WERI-Rb-1 (cell line): ENCODE measurements around the gene SUN2.
A peak's percentile ranks its signal among the peaks of the same experiment; 100 is the strongest.
"Not testable (repeated sequence)": the region's sequence is repeated elsewhere in the genome, so short reads cannot be mapped to it uniquely, and the experiment has no call there.

Experiments used
- DNase-seq: peaks from one replicate; pipeline ENCODE4 v3.0.0-alpha.2; 2020
- H3K27ac ChIP-seq: fragments of 250-450 bp; sonication (Bioruptor Pico); 2 replicates; pipeline ENCODE4 v1.5.1; 2020; ENCODE audit warnings: mild to moderate bottlenecking, moderate library complexity
- H3K27me3 ChIP-seq: fragments of 250-450 bp; sonication (Bioruptor Pico); 2 replicates; pipeline ENCODE4 v1.5.1; 2021; ENCODE audit warnings: mild to moderate bottlenecking, low read depth, moderate library complexity; ENCODE audit not compliant: insufficient read depth, severe bottlenecking
- H3K36me3 ChIP-seq: fragments of 250-450 bp; sonication (Bioruptor Pico); 2 replicates; pipeline ENCODE4 v1.5.1; 2020; ENCODE audit warnings: mild to moderate bottlenecking, moderate library complexity
- H3K4me3 ChIP-seq: 2 replicates; pipeline ENCODE4 v1.5.1; 2011; ENCODE audit warnings: low read depth, mild to moderate bottlenecking, control low read depth, low read length
- H3K9me3 ChIP-seq: fragments of 250-450 bp; sonication (Bioruptor Pico); 2 replicates; pipeline ENCODE4 v1.5.1; 2021; ENCODE audit warnings: mild to moderate bottlenecking, moderate library complexity; ENCODE audit not compliant: severe bottlenecking
- CTCF ChIP-seq: IDR thresholded peaks from 2 replicates; pipeline ENCODE4 v1.5.1; 2011; ENCODE audit warnings: low read depth, mild to moderate bottlenecking, control low read depth, inconsistent platforms, low read length

The SUN2 gene, protein sequence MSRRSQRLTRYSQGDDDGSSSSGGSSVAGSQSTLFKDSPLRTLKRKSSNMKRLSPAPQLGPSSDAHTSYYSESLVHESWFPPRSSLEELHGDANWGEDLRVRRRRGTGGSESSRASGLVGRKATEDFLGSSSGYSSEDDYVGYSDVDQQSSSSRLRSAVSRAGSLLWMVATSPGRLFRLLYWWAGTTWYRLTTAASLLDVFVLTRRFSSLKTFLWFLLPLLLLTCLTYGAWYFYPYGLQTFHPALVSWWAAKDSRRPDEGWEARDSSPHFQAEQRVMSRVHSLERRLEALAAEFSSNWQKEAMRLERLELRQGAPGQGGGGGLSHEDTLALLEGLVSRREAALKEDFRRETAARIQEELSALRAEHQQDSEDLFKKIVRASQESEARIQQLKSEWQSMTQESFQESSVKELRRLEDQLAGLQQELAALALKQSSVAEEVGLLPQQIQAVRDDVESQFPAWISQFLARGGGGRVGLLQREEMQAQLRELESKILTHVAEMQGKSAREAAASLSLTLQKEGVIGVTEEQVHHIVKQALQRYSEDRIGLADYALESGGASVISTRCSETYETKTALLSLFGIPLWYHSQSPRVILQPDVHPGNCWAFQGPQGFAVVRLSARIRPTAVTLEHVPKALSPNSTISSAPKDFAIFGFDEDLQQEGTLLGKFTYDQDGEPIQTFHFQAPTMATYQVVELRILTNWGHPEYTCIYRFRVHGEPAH

GRCh38 chr22:38755911-38756532, at the start of gene SUN2:
SUN2 (minus strand) TSS chr22:38755998; CDS start chr22:38752628, 3,370 bp downstream.
- peak; percentile 89 for DNase-seq
- TF ChIP-seq CTCF = no peak
- no peaks in the 10 kb centered on the region for H3K9me3 ChIP-seq
- H3K27me3 ChIP-seq = no peaks in the 10 kb centered on the region
- peak within 1 kb of the TSS; percentile 93 for H3K27ac ChIP-seq
- H3K4me3 ChIP-seq = peak within 1 kb of the TSS; percentile 85
- H3K36me3 ChIP-seq = peaks cover 27% of the 10 kb centered on the region

DNA sequence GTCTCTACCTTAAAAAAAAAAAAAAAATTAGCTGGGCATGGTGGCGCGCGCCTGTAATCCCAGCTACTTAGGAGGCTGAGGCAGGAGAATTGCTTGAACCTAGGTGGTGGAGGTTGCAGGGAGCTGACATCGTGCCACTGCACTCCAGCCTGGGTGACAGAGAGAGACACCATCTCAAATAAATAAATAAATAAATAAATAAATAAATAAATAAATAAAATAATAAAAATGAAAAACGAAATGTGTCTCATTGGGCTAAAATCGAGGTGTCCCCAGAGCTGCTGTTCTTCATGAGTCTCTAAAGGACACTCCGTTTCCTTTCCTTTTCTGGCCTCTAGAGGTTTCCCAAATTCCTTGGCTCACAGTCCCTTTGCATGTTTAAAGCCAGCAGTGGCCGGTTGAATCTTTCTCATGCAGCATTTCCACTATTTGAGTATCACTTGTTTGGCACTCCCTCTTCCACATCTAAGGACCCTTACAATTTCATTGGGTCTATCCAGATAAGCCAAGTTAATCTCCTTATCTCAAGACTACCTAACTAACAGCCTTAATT, 49.3 kb upstream of the SUN2 start:
- not testable (repeated sequence) for DNase-seq, H3K27me3 ChIP-seq, H3K27ac ChIP-seq, H3K36me3 ChIP-seq, H3K4me3 ChIP-seq, H3K9me3 ChIP-seq

GRCh38 chr22:38802671-38803121, 46.9 kb upstream of the SUN2 start:
- H3K36me3 ChIP-seq = no peaks in the 10 kb centered on the region
- DNase-seq = no peak
- no peak overlapping the region for H3K27ac ChIP-seq
- H3K4me3 ChIP-seq = no peak overlapping the region
- no peak for TF ChIP-seq CTCF
- H3K9me3 ChIP-seq = peaks cover 9% of the 10 kb centered on the region
- no peaks in the 10 kb centered on the region for H3K27me3 ChIP-seq

GRCh38 chr22:38799265-38800002, 43.6 kb upstream of the SUN2 start:
- no peaks in the 10 kb centered on the region for H3K27me3 ChIP-seq
- no peaks in the 10 kb centered on the region for H3K36me3 ChIP-seq
- no peak overlapping the region for H3K4me3 ChIP-seq
- H3K9me3 ChIP-seq = peaks cover 5% of the 10 kb centered on the region
- TF ChIP-seq CTCF = no peak
- DNase-seq = no peak
- no peak overlapping the region for H3K27ac ChIP-seq

DNA sequence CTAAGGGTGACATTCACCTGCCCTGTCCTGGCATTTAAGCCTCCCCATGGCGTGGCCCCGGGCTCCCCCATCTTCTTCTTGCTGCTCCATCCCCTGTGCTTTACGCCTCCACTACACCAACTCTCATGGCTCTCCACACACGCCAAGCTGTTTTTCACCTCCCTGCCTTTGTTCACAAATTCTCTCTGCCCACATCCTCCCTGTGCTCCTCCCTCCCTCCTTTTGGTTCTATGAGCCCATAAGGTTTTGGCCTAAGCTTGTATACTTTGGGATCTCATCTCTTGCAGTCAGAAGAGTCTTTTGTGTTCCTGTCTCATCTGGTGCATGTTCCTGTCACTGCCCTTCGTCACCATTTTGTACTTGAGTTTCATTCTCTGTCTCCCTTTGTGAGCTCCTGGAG, 42.7 kb upstream of the SUN2 start:
- H3K36me3 ChIP-seq = no peaks in the 10 kb centered on the region
- no peak overlapping the region for H3K27ac ChIP-seq
- TF ChIP-seq CTCF = no peak

More for the DNA sequence above, 42.7 kb upstream of the SUN2 start:
- Histone ChIP-seq H3K27me3 (no peaks in the 10 kb centered on the region), H3K9me3 (peaks cover 5% of the 10 kb centered on the region), H3K4me3 (no peak overlapping the region)
- no peak for DNase-seq
